ENCODE data around the gene FAM156A. TPM values are rescaled to one million over a fixed set of nuclear protein-coding genes. Genes with fewer than 3 reads are reported as not detected.

FAM156A gene
- total and polyA plus RNA-seq, 2 of the 8 experiments (the other 6 are each of a cell fraction or from before 2014, with no cell fraction given), result 11.7 to 13.6 TPM

GRCh38 chrX:52995135-52995986, 37.0 kb upstream of the FAM156A start (continued):
- TF ChIP-seq CTCF (IDR thresholded peaks at IDR 0.05; ENCODE audit: control extremely low read depth in 1 of 3, insufficient read depth in 1 of 3, low read depth in 1 of 3, low read length in 3 of 3) (peak; percentile 64 to 66 (median 65)), EP300 (IDR thresholded peaks at IDR 0.05; ENCODE audit: borderline replicate concordance in 1 of 2, low read depth in 2 of 2, low read length in 2 of 2) (peak in 1 of 2 experiments; percentile 96; a peak in 2 of 3 replicates), SP1 (IDR thresholded peaks at IDR 0.05; ENCODE audit: low read depth, low read length) (peak; percentile 27; the same call in 1 of the 2 replicates), YY1 (IDR thresholded peaks at IDR 0.05; ENCODE audit: low read depth, low read length) (no peak), PHF8 (conservative IDR thresholded peaks at IDR 0.05; ENCODE audit: low read depth, low read length) (peak; percentile 17; the same call in 1 of the 2 replicates), SIRT6 (IDR thresholded peaks at IDR 0.05; ENCODE audit: low read length) (no peak)
